IMR-90 (cell line): ENCODE results near the gene MED19. TPM values are rescaled to one million over a fixed set of nuclear protein-coding genes. Genes with fewer than 3 reads are reported as not detected.

Experiments used
- ATAC-seq: fragments of 200-7000 bp; cut with Tn5 transposase; 2 replicates; pipeline ENCODE4 v1.9.1; 2020; ENCODE audit warnings: low read depth, mild to moderate bottlenecking, moderate library complexity
- BruUV-seq: library from RNA; stranded (reverse); fragments of 400-500 nt; replicated peaks from 2 replicates; lab custom pipeline; 2021; lab: Mats Ljungman, UMichigan
- CTCF ChIA-PET: fragments of 300-600 bp; formaldehyde crosslinking; extraction: SDS; loops from one replicate; lab custom pipeline; 2021; ENCODE audit warnings: antibody characterized with exemption; lab: Yijun Ruan, JAX
- POLR2A ChIA-PET: fragments of 300-600 bp; sonication (Branson Sonifier 250); formaldehyde crosslinking; loops from one replicate; lab custom pipeline; 2022; ENCODE audit warnings: antibody characterized with exemption; ENCODE audit not compliant: unreplicated experiment; lab: Charles Lee
- DNase-seq: peaks from one replicate; pipeline ENCODE4 v3.0.0; 2013
- H2AFZ ChIP-seq: replicated peaks from 2 replicates; pipeline ENCODE3; 2013; ENCODE audit warnings: low read length, mild to moderate bottlenecking; ENCODE audit not compliant: poor library complexity
- H2AK5ac ChIP-seq: 2 replicates; pipeline ENCODE4 v1.6.1; 2013; ENCODE audit warnings: low read depth, low read length, inconsistent platforms
- H2AK9ac ChIP-seq: replicated peaks from 2 replicates; pipeline ENCODE3; 2013; ENCODE audit warnings: mild to moderate bottlenecking, low read depth, low read length, moderate library complexity; ENCODE audit not compliant: poor library complexity
- H2BK120ac ChIP-seq: 2 replicates; pipeline ENCODE4 v1.6.1; 2013; ENCODE audit warnings: low read depth, low read length, inconsistent platforms
- H2BK15ac ChIP-seq: 3 replicates; pipeline ENCODE4 v1.6.1; 2013; ENCODE audit warnings: low read depth, low read length, inconsistent platforms
- H2BK20ac ChIP-seq: 2 replicates; pipeline ENCODE4 v1.6.1; 2013; ENCODE audit warnings: low read depth, mild to moderate bottlenecking, inconsistent platforms, low read length, moderate library complexity
- H2BK5ac ChIP-seq: 2 replicates; pipeline ENCODE4 v1.6.1; 2013; ENCODE audit warnings: mild to moderate bottlenecking, low read depth, low read length, inconsistent platforms; ENCODE audit not compliant: poor library complexity, severe bottlenecking
- H3K14ac ChIP-seq: replicated peaks from 2 replicates; pipeline ENCODE4 v1.6.1; 2013; ENCODE audit warnings: low read depth, low read length, inconsistent platforms
- H3K18ac ChIP-seq: 2 replicates; pipeline ENCODE4 v1.6.1; 2013; ENCODE audit warnings: low read depth, low read length, control low read depth
- H3K23ac ChIP-seq: 2 replicates; pipeline ENCODE4 v1.6.1; 2013; ENCODE audit warnings: low read depth, low read length, inconsistent platforms
- H3K27ac ChIP-seq: 2 replicates; pipeline ENCODE4 v1.5.1; 2013; ENCODE audit warnings: mild to moderate bottlenecking, control low read depth, low read length; ENCODE audit not compliant: insufficient read depth
- H3K27me3 ChIP-seq: 2 replicates; pipeline ENCODE4 v1.6.1; 2013; ENCODE audit warnings: low read length; ENCODE audit not compliant: control insufficient read depth, insufficient read depth
- H3K36me3 ChIP-seq: 2 replicates; pipeline ENCODE4 v1.6.1; 2013; ENCODE audit warnings: low read length, mixed read lengths; ENCODE audit not compliant: control insufficient read depth, insufficient read depth
- H3K4ac ChIP-seq: 2 replicates; pipeline ENCODE4 v1.6.1; 2013; ENCODE audit warnings: low read depth, low read length, inconsistent platforms
- H3K4me1 ChIP-seq: 2 replicates; pipeline ENCODE4 v1.6.1; 2013; ENCODE audit warnings: low read length, mixed read lengths; ENCODE audit not compliant: control insufficient read depth, insufficient read depth
- H3K4me2 ChIP-seq: 2 replicates; pipeline ENCODE4 v1.6.1; 2013; ENCODE audit warnings: low read depth, mild to moderate bottlenecking, control low read depth, low read length, moderate library complexity
- H3K4me3 ChIP-seq: 2 replicates; pipeline ENCODE4 v1.5.1; 2013; ENCODE audit warnings: low read depth, mild to moderate bottlenecking, control low read depth, low read length, moderate library complexity; ENCODE audit not compliant: insufficient read depth
- H3K56ac ChIP-seq: 2 replicates; pipeline ENCODE4 v1.6.1; 2013; ENCODE audit warnings: low read length, inconsistent platforms; ENCODE audit not compliant: insufficient read depth; ENCODE audit errors: extremely low read depth
- H3K79me1 ChIP-seq, 2 experiments: 2 replicates each; pipeline ENCODE4 v1.6.1; 2013; ENCODE audit warnings: low read length in 2 of 2, inconsistent platforms in 1 of 2, low read depth in 1 of 2
- H3K9ac ChIP-seq: 2 replicates; pipeline ENCODE4 v1.6.1; 2013; ENCODE audit warnings: low read depth, low read length, control low read depth
- H3K9me1 ChIP-seq: 2 replicates; pipeline ENCODE4 v1.6.1; 2013; ENCODE audit warnings: low read length, inconsistent platforms; ENCODE audit not compliant: insufficient read depth
- H3K9me3 ChIP-seq: 2 replicates; pipeline ENCODE4 v1.6.1; 2013; ENCODE audit warnings: low read length; ENCODE audit not compliant: control insufficient read depth, insufficient read depth
- H4K20me1 ChIP-seq: 2 replicates; pipeline ENCODE4 v1.6.1; 2013; ENCODE audit warnings: low read length, inconsistent platforms; ENCODE audit not compliant: insufficient read depth
- H4K5ac ChIP-seq: 2 replicates; pipeline ENCODE4 v1.6.1; 2013; ENCODE audit warnings: mild to moderate bottlenecking, low read depth, low read length, control low read depth
- H4K8ac ChIP-seq, 2 experiments: 2 replicates each; pipeline ENCODE4 v1.6.1; 2013; ENCODE audit warnings: low read depth in 2 of 2, low read length in 2 of 2, control low read depth in 1 of 2, inconsistent platforms in 1 of 2
- H4K91ac ChIP-seq: 2 replicates; pipeline ENCODE4 v1.6.1; 2013; ENCODE audit warnings: low read depth, low read length, inconsistent platforms; ENCODE audit not compliant: insufficient read depth
- NFE2L2 ChIP-seq: fragments of 150-350 bp; IDR thresholded peaks from 2 replicates; pipeline ENCODE4 v1.6.1; 2016; ENCODE audit warnings: low read depth, mild to moderate bottlenecking, low read length
- RAD21 ChIP-seq: IDR thresholded peaks from 2 replicates; pipeline ENCODE4 v1.6.1; 2012; ENCODE audit warnings: low read length, improper control_type of control experiment
- SMC3 ChIP-seq: fragments of 150-350 bp; IDR thresholded peaks from 2 replicates; pipeline ENCODE4 v1.6.1; 2016; ENCODE audit warnings: low read depth, mild to moderate bottlenecking, antibody characterized with exemption, low read length, moderate library complexity
- WGBS, 2 experiments: methylation state at CpG; one replicate each; pipeline versions ENCODE4 v1.1.5 to v1.1.7; 2013; ENCODE audit warnings: missing lambda C conversion rate in 2 of 2; ENCODE audit not compliant: insufficient read length in 1 of 2; ENCODE audit errors: extremely low coverage in 2 of 2; 5-methylcytosine and 5-hydroxymethylcytosine counted together
- dilution Hi-C: fragments of 300-500 bp; cut with HindIII; formaldehyde crosslinking; loops from one replicate; pipeline ENCODE4 v1.14.3; 2018; ENCODE audit warnings: low sequenced_read_pairs; ENCODE audit not compliant: unreplicated experiment
- in situ Hi-C: fragments of 300-500 bp; cut with MboI; formaldehyde crosslinking; loops from 3 replicates; pipeline ENCODE4 v1.14.3; 2019; ENCODE audit warnings: low sequenced_read_pairs, inconsistent platforms, mixed read lengths
- intact Hi-C: fragments of 100-400 bp; cut with micrococcal nuclease; formaldehyde crosslinking; loops from 2 replicates; pipeline ENCODE4 v1.10.0; 2022
- polyA plus RNA-seq, 3 experiments: library from polyadenylated mRNA; depleted of rRNA; stranded (reverse); fragments of >200 nt; gene quantifications; 2 replicates each; pipeline ENCODE4 v1.2.3, GENCODE V29; 2012; ENCODE audit warnings: low replicate concordance in 1 of 3
- total RNA-seq: library from RNA; depleted of rRNA; stranded (reverse); fragments of >200 nt; gene quantifications from 2 replicates; pipeline ENCODE4 v1.2.3, GENCODE V29; 2012
- TF ChIP-seq, protein P1 (sequence below): conservative IDR thresholded peaks from 2 replicates; pipeline ENCODE4 v1.5.1; 2012; ENCODE audit warnings: mild to moderate bottlenecking, low read depth, low read length, improper control_type of control experiment

The MED19 gene
- total and polyA plus RNA-seq, 2 of the 4 experiments (the other 2 are of a cell fraction): 14.0 to 35.0 TPM

GRCh38 chr11:57751676-57752253 lies 39.8 kb upstream of the MED19 start, which contains the start of gene BTBD18:
Gene BTBD18, minus strand, starts transcription at chr11:57751819. Its CDS starts 631 bp downstream, at chr11:57751188.
- Histone ChIP-seq H2BK15ac (no peak within 1 kb of the TSS), H4K8ac (no peak within 1 kb of the TSS), H3K23ac (no peak within 1 kb of the TSS), H3K9ac (no peak within 1 kb of the TSS), H3K4me2 (no peak within 1 kb of the TSS), H3K4me1 (no peaks in the 10 kb centered on the region), H3K27me3 (no peaks in the 10 kb centered on the region), H2AK9ac (no peak within 1 kb of the TSS), H3K18ac (no peak within 1 kb of the TSS), H4K20me1 (no peaks in the 10 kb centered on the region), H3K27ac (no peak within 1 kb of the TSS), H2BK5ac (no peak within 1 kb of the TSS), H2BK20ac (no peak within 1 kb of the TSS), H2BK120ac (no peak within 1 kb of the TSS), H4K5ac (no peak within 1 kb of the TSS), H2AFZ (no peak within 1 kb of the TSS), H3K4ac (no peak within 1 kb of the TSS), H3K9me3 (no peaks in the 10 kb centered on the region), H3K36me3 (no peaks in the 10 kb centered on the region), H3K79me1 (no peaks in the 10 kb centered on the region), H3K56ac (no peak within 1 kb of the TSS), H2AK5ac (no peak within 1 kb of the TSS), H4K91ac (no peak within 1 kb of the TSS), H3K4me3 (no peak within 1 kb of the TSS), H3K14ac (no peak within 1 kb of the TSS), H3K9me1 (no peaks in the 10 kb centered on the region)
- ChIA-PET CTCF (interaction anchor here (0.6 to 1.0 kb wide), 4 partner anchors 10 to 772 kb away, joined by 3 to 7 read pairs (median 4); partner anchors contain the start of gene CTNND1), POLR2A (interaction anchor here (1.0 kb wide), 1 partner anchor 9 kb away, joined by 3 read pairs; the partner anchor contains the start of gene CTNND1)
- dilution Hi-C loops (no loop called here), in situ Hi-C loops (no loop called here), intact Hi-C loops (no loop called here)
- WGBS, 2 experiments: no CpG with 5 or more reads among the region's 10 CpGs
- ATAC-seq: peak; percentile 93
- DNase-seq: peak; percentile 58
- no TSS peak for BruUV-seq
- TF ChIP-seq, protein P1, sequence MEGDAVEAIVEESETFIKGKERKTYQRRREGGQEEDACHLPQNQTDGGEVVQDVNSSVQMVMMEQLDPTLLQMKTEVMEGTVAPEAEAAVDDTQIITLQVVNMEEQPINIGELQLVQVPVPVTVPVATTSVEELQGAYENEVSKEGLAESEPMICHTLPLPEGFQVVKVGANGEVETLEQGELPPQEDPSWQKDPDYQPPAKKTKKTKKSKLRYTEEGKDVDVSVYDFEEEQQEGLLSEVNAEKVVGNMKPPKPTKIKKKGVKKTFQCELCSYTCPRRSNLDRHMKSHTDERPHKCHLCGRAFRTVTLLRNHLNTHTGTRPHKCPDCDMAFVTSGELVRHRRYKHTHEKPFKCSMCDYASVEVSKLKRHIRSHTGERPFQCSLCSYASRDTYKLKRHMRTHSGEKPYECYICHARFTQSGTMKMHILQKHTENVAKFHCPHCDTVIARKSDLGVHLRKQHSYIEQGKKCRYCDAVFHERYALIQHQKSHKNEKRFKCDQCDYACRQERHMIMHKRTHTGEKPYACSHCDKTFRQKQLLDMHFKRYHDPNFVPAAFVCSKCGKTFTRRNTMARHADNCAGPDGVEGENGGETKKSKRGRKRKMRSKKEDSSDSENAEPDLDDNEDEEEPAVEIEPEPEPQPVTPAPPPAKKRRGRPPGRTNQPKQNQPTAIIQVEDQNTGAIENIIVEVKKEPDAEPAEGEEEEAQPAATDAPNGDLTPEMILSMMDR: peak; percentile 58
- TF ChIP-seq NFE2L2 (no peak), SMC3 (peak; percentile 70), RAD21 (peak; percentile 64)
